NK-92 treated with Interleukin-12 subunit alpha and Interleukin-12 subunit beta, amount 100 ng/mL, for 24 hours (cell line): ENCODE measurements around the gene AAGAB.
"Not testable (repeated sequence)": the region's sequence is repeated elsewhere in the genome, so short reads cannot be mapped to it uniquely, and the experiment has no call there.

Experiments used
- DNase-seq: peaks from one replicate; lab custom pipeline; 2025; lab: John Stamatoyannopoulos, UW

The AAGAB gene

GRCh38 chr15:67254238-67255175 lies at the start of gene AAGAB, which contains the start of gene IQCH:
Gene AAGAB, minus strand, starts transcription at chr15:67254661. Its CDS starts 30 bp downstream, at chr15:67254631.
Gene IQCH, plus strand, starts transcription at chr15:67254786. Its CDS starts 111 bp downstream, at chr15:67254897.
- peak; percentile 98 for DNase-seq

- no peak for DNase-seq
Observed at GRCh38 chr15:67303490-67304363, 49.3 kb upstream of the AAGAB start.

- no peak for DNase-seq
Observed at GRCh38 chr15:67300266-67301025, 46.0 kb upstream of the AAGAB start.

GRCh38 chr15:67296684-67297083 lies 42.2 kb upstream of the AAGAB start:
- DNase-seq: no peak

GRCh38 chr15:67296188-67296587 lies 41.7 kb upstream of the AAGAB start:
- no peak for DNase-seq

- no peak for DNase-seq
Observed at GRCh38 chr15:67290319-67290718, 35.9 kb upstream of the AAGAB start.

GRCh38 chr15:67286400-67286799 lies 31.9 kb upstream of the AAGAB start:
- not testable (repeated sequence) for DNase-seq

GRCh38 chr15:67285625-67286024 lies 31.2 kb upstream of the AAGAB start:
- not testable (repeated sequence) for DNase-seq

GRCh38 chr15:67281714-67282113 lies 27.3 kb upstream of the AAGAB start:
- DNase-seq: no peak

GRCh38 chr15:67280217-67280616 lies 25.8 kb upstream of the AAGAB start:
- DNase-seq: no peak

GRCh38 chr15:67276666-67277065 lies 22.2 kb upstream of the AAGAB start:
- no peak for DNase-seq

- DNase-seq: no peak
Observed at GRCh38 chr15:67274236-67274635, 19.8 kb upstream of the AAGAB start.

GRCh38 chr15:67267951-67268941 lies 13.8 kb upstream of the AAGAB start:
- DNase-seq: no peak

- no peak for DNase-seq
Observed at GRCh38 chr15:67267440-67267839, 13.0 kb upstream of the AAGAB start.

- DNase-seq: no peak
Observed at GRCh38 chr15:67266870-67267269, 12.4 kb upstream of the AAGAB start.

GRCh38 chr15:67259806-67260205 lies 5.3 kb upstream of the AAGAB start:
- DNase-seq: no peak

GRCh38 chr15:67259379-67259778 lies 4.9 kb upstream of the AAGAB start:
- no peak for DNase-seq

GRCh38 chr15:67258412-67258811 lies 4.0 kb upstream of the AAGAB start:
- not testable (repeated sequence) for DNase-seq

GRCh38 chr15:67256051-67256450 lies 1.6 kb upstream of the AAGAB start:
- DNase-seq: no peak

- DNase-seq: no peak
Observed at GRCh38 chr15:67253549-67254237, 768 bp downstream of the AAGAB start.
